GM12873 (cell line): ENCODE measurements around the gene DOP1A.

ENCODE experiments used
- TF ChIP-seq, protein P1 (sequence below): IDR thresholded peaks from 2 replicates; pipeline ENCODE4 v1.5.1; 2012; ENCODE audit warnings: low read depth, mild to moderate bottlenecking, moderate library complexity, low read length, control low read depth; ENCODE audit not compliant: insufficient read depth; ENCODE audit errors: missing control alignments

The DOP1A gene

GRCh38 chr6:83065511-83066192, 1.8 kb upstream of the DOP1A start, which contains the start of gene UBE3D:
Gene UBE3D, minus strand, starts transcription at chr6:83065841. Its CDS starts 123 bp downstream, at chr6:83065718.
- TF ChIP-seq, protein P1, sequence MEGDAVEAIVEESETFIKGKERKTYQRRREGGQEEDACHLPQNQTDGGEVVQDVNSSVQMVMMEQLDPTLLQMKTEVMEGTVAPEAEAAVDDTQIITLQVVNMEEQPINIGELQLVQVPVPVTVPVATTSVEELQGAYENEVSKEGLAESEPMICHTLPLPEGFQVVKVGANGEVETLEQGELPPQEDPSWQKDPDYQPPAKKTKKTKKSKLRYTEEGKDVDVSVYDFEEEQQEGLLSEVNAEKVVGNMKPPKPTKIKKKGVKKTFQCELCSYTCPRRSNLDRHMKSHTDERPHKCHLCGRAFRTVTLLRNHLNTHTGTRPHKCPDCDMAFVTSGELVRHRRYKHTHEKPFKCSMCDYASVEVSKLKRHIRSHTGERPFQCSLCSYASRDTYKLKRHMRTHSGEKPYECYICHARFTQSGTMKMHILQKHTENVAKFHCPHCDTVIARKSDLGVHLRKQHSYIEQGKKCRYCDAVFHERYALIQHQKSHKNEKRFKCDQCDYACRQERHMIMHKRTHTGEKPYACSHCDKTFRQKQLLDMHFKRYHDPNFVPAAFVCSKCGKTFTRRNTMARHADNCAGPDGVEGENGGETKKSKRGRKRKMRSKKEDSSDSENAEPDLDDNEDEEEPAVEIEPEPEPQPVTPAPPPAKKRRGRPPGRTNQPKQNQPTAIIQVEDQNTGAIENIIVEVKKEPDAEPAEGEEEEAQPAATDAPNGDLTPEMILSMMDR, result peak; percentile 86

- TF ChIP-seq, protein P1, result no peak
These were observed 1.1 kb downstream of the DOP1A start for GRCh38 chr6:83068616-83069015.

GRCh38 chr6:83069633-83070032, 2.2 kb downstream of the DOP1A start:
- TF ChIP-seq, protein P1, result no peak

GRCh38 chr6:83071023-83071422, 3.6 kb downstream of the DOP1A start:
- TF ChIP-seq, protein P1, result no peak

DNA sequence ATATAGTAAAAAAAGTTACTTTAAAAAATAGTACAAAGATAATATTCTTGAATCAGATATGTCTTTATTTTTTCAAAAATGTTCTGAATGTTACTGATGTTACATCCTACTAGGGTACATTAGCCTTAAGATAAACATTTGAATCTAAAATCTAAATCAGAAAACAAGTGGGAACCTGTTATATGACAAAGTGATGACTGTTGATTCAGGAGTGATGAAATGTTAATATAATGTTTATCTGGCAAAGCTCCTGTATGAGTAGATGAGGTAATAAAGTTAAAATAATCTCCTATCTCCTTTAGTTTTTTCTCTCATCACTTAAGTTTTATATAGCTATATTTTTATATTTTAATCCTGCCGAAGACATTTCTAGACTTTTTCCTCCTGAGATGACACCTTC, 4.2 kb downstream of the DOP1A start:
- TF ChIP-seq, protein P1, result no peak

GRCh38 chr6:83072726-83073125, 5.3 kb downstream of the DOP1A start:
- TF ChIP-seq, protein P1, result no peak

DNA sequence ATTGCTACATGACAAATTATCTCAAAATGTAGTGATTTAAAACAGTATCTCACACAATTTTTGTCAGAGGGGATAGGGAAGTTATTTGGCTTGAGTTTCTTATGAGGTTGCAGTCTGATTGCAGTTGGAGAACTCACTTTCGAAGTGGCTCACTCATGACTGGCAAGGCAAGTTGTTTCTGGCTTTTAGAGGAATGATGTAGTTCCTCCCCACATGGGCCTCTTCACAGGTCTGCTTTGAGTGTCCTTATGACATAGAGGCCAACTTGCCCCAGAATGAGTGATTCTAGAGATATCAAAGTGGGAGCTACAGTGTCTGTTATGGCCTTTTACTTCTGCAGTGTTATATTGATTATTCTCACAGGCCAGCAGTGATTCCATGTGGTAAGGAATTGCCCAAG, 6.1 kb downstream of the DOP1A start:
- TF ChIP-seq, protein P1, result no peak
